H9 (cell line): ENCODE measurements around the gene RGS9. TPM values are rescaled to one million over a fixed set of nuclear protein-coding genes. Genes with fewer than 3 reads are reported as not detected.

Source experiments
- DNase-seq: peaks from one replicate; pipeline ENCODE4 v3.0.0-alpha.2; 2017
- H2AFZ ChIP-seq: one replicate; pipeline ENCODE4 v1.6.1; 2013; ENCODE audit warnings: mild to moderate bottlenecking, low read length, control low read depth, moderate library complexity
- H2AK5ac ChIP-seq: 2 replicates; pipeline ENCODE4 v1.6.1; 2013; ENCODE audit warnings: low read length, control low read depth, mixed read lengths; ENCODE audit not compliant: insufficient read length
- H2BK120ac ChIP-seq: one replicate; pipeline ENCODE4 v1.6.1; 2013; ENCODE audit warnings: low read depth, mild to moderate bottlenecking, low read length, control low read depth, inconsistent platforms; ENCODE audit not compliant: poor library complexity, severe bottlenecking
- H2BK12ac ChIP-seq: 2 replicates; pipeline ENCODE4 v1.6.1; 2013; ENCODE audit warnings: low read length, control low read depth, mixed read lengths, low read depth; ENCODE audit not compliant: insufficient read length
- H2BK15ac ChIP-seq: 2 replicates; pipeline ENCODE4 v1.6.1; 2013; ENCODE audit warnings: low read depth, low read length, control low read depth
- H2BK20ac ChIP-seq: one replicate; pipeline ENCODE4 v1.6.1; 2013; ENCODE audit warnings: low read depth, mild to moderate bottlenecking, low read length, control low read depth, inconsistent platforms; ENCODE audit not compliant: poor library complexity, severe bottlenecking
- H2BK5ac ChIP-seq: 2 replicates; pipeline ENCODE4 v1.6.1; 2013; ENCODE audit warnings: low read length, control low read depth, mixed read lengths; ENCODE audit not compliant: insufficient read length
- H3K14ac ChIP-seq: 2 replicates; pipeline ENCODE4 v1.6.1; 2013; ENCODE audit warnings: low read length, control low read depth; ENCODE audit not compliant: insufficient read depth
- H3K18ac ChIP-seq: 2 replicates; pipeline ENCODE4 v1.6.1; 2013; ENCODE audit warnings: low read depth, mild to moderate bottlenecking, mixed read lengths, low read length, control low read depth; ENCODE audit not compliant: insufficient read length
- H3K23ac ChIP-seq: 2 replicates; pipeline ENCODE4 v1.6.1; 2013; ENCODE audit warnings: low read length, control low read depth, mixed read lengths, low read depth; ENCODE audit not compliant: insufficient read length
- H3K23me2 ChIP-seq: 2 replicates; pipeline ENCODE4 v1.6.1; 2013; ENCODE audit warnings: low read depth, mild to moderate bottlenecking, mixed read lengths, low read length, control low read depth; ENCODE audit not compliant: insufficient read length, poor library complexity, severe bottlenecking
- H3K27ac ChIP-seq: 2 replicates; pipeline ENCODE4 v1.5.1; 2013; ENCODE audit warnings: low read length, control low read depth, mixed read lengths, low read depth; ENCODE audit not compliant: insufficient read length
- H3K27me3 ChIP-seq: 2 replicates; pipeline ENCODE4 v1.6.1; 2013; ENCODE audit warnings: low read length, control low read depth, inconsistent platforms; ENCODE audit not compliant: insufficient read depth
- H3K4ac ChIP-seq: 2 replicates; pipeline ENCODE4 v1.6.1; 2013; ENCODE audit warnings: low read depth, mild to moderate bottlenecking, control low read depth, inconsistent platforms, low read length, moderate library complexity
- H3K4me1 ChIP-seq: 2 replicates; pipeline ENCODE4 v1.6.1; 2013; ENCODE audit warnings: low read length, control low read depth, inconsistent platforms; ENCODE audit not compliant: insufficient read depth
- H3K4me2 ChIP-seq: 2 replicates; pipeline ENCODE4 v1.6.1; 2013; ENCODE audit warnings: low read length, control low read depth, mixed read lengths; ENCODE audit not compliant: insufficient read length, insufficient read depth
- H3K56ac ChIP-seq: 2 replicates; pipeline ENCODE4 v1.6.1; 2013; ENCODE audit warnings: low read depth, mild to moderate bottlenecking, mixed read lengths, low read length, control low read depth; ENCODE audit not compliant: insufficient read length
- H3K79me1 ChIP-seq: 2 replicates; pipeline ENCODE4 v1.6.1; 2013; ENCODE audit warnings: low read depth, mild to moderate bottlenecking, moderate library complexity, low read length, control low read depth, inconsistent platforms; ENCODE audit not compliant: insufficient read depth, poor library complexity, severe bottlenecking
- H3K79me2 ChIP-seq: 2 replicates; pipeline ENCODE4 v1.6.1; 2013; ENCODE audit warnings: low read length, control low read depth, inconsistent platforms; ENCODE audit not compliant: insufficient read depth
- H3K9ac ChIP-seq: 2 replicates; pipeline ENCODE4 v1.6.1; 2013; ENCODE audit warnings: low read length, control low read depth, mixed read lengths; ENCODE audit not compliant: insufficient read length; ENCODE audit errors: extremely low read depth
- H3K9me3 ChIP-seq: one replicate; pipeline ENCODE4 v1.6.1; 2013; ENCODE audit warnings: low read depth, low read length, inconsistent platforms; ENCODE audit not compliant: control insufficient read depth
- H3T11ph ChIP-seq: one replicate; pipeline ENCODE4 v1.6.1; 2013; ENCODE audit warnings: mild to moderate bottlenecking, low read length, control low read depth, inconsistent platforms
- H4K20me1 ChIP-seq: one replicate; pipeline ENCODE4 v1.6.1; 2013; ENCODE audit not compliant: control insufficient read depth, insufficient read length, insufficient read depth
- H4K5ac ChIP-seq: 2 replicates; pipeline ENCODE4 v1.6.1; 2013; ENCODE audit warnings: low read depth, mild to moderate bottlenecking, mixed read lengths, low read length, control low read depth; ENCODE audit not compliant: insufficient read length
- H4K8ac ChIP-seq: replicated peaks from 2 replicates; pipeline ENCODE4 v1.6.1; 2013; ENCODE audit warnings: low read length, control low read depth, mixed read lengths, low read depth; ENCODE audit not compliant: insufficient read length
- H4K91ac ChIP-seq: 2 replicates; pipeline ENCODE4 v1.6.1; 2013; ENCODE audit warnings: low read depth, mild to moderate bottlenecking, moderate library complexity, mixed read lengths, low read length, control low read depth; ENCODE audit not compliant: insufficient read length
- H3K27ac Mint-ChIP-seq, 3 experiments: 2 replicates in 2 of 3; 3 replicates in 1 of 3; pipeline ENCODE4 v1.8.0; 2020 to 2021; ENCODE audit warnings: mixed read lengths in 3 of 3, mild to moderate bottlenecking in 1 of 3, moderate library complexity in 1 of 3
- H3K27me3 Mint-ChIP-seq: 2 replicates; pipeline ENCODE4 v1.8.0; 2021; ENCODE audit warnings: low read depth, mild to moderate bottlenecking, moderate library complexity, mixed read lengths
- H3K36me3 Mint-ChIP-seq, 3 experiments: 2 replicates in 2 of 3; 3 replicates in 1 of 3; pipeline ENCODE4 v1.8.0; 2020 to 2021; ENCODE audit warnings: low read depth in 3 of 3, mixed read lengths in 3 of 3; ENCODE audit not compliant: insufficient read depth in 1 of 3
- H3K4me1 Mint-ChIP-seq, 2 experiments: 2 replicates each; pipeline ENCODE4 v1.8.0; 2020; ENCODE audit warnings: mixed read lengths in 2 of 2
- H3K4me3 Mint-ChIP-seq, 2 experiments: 2 replicates in 1 of 2; 3 replicates in 1 of 2; pipeline ENCODE4 v1.8.0; 2020 to 2021; ENCODE audit warnings: mild to moderate bottlenecking in 2 of 2, mixed read lengths in 2 of 2, moderate library complexity in 1 of 2
- H3K9me3 Mint-ChIP-seq, 2 experiments: 2 replicates in 1 of 2; 3 replicates in 1 of 2; pipeline ENCODE4 v1.8.0; 2020; ENCODE audit warnings: mild to moderate bottlenecking in 2 of 2, mixed read lengths in 2 of 2, moderate library complexity in 1 of 2
- CTCF ChIP-seq: fragments of 200-600 bp; sonication (generic); conservative IDR thresholded peaks from 3 replicates; pipeline ENCODE4 v1.8.0; 2021; ENCODE audit warnings: antibody characterized with exemption, mild to moderate bottlenecking
- WGBS: extraction: QIAGEN DNeasy Blood & Tissue Kit; methylation state at CpG from one replicate; pipeline ENCODE4 v1.1.7; 2013; ENCODE audit warnings: missing lambda C conversion rate, low lambda C conversion rate, mixed read lengths; ENCODE audit not compliant: insufficient read length; ENCODE audit errors: extremely low coverage; 5-methylcytosine and 5-hydroxymethylcytosine counted together
- total RNA-seq: library from RNA; stranded (reverse); gene quantifications from 2 replicates; pipeline ENCODE4 v1.2.1, GENCODE V29; 2021

The RGS9 gene
- total RNA-seq, 1 experiment from 2014 or later, result 12.0 TPM

- WGBS, result 100% methylated on average over 1 of the region's 3 CpGs
Observed at GRCh38 chr17:65219707-65220106, 82.5 kb downstream of the RGS9 start.

More at GRCh38 chr17:65219707-65220106, 82.5 kb downstream of the RGS9 start:
- no peak overlapping the region for H3K27ac ChIP-seq
- H2BK20ac ChIP-seq, result no peak overlapping the region
- H3K79me2 ChIP-seq, result no peaks in the 10 kb centered on the region
- no peak overlapping the region for H3K4ac ChIP-seq
- DNase-seq, result no peak
- no peak for TF ChIP-seq CTCF
- H2BK15ac ChIP-seq, result no peak overlapping the region
- H3K9me3 Mint-ChIP-seq, result no peaks in the 10 kb centered on the region
- no peaks in the 10 kb centered on the region for H3K79me1 ChIP-seq
- H2BK120ac ChIP-seq, result no peak overlapping the region
- H2BK12ac ChIP-seq, result no peak overlapping the region
- no peak overlapping the region for H3K4me2 ChIP-seq
- no peak overlapping the region for H3K56ac ChIP-seq
- no peak overlapping the region for H4K5ac ChIP-seq
- H3K4me1 ChIP-seq, result no peaks in the 10 kb centered on the region
- H3K4me3 Mint-ChIP-seq, result no peak overlapping the region
- no peak overlapping the region for H3K14ac ChIP-seq
- H2BK5ac ChIP-seq, result no peak overlapping the region
- no peak overlapping the region for H2AK5ac ChIP-seq
- no peaks in the 10 kb centered on the region for H3K23me2 ChIP-seq
- H3K18ac ChIP-seq, result no peak overlapping the region
- H3K9me3 ChIP-seq, result no peaks in the 10 kb centered on the region
- H3K36me3 Mint-ChIP-seq, result no peaks in the 10 kb centered on the region
- H4K8ac ChIP-seq, result no peak overlapping the region
- H3T11ph ChIP-seq, result no peak overlapping the region
- no peak overlapping the region for H3K27ac Mint-ChIP-seq
- no peak overlapping the region for H2AFZ ChIP-seq
- H3K4me1 Mint-ChIP-seq, result no peaks in the 10 kb centered on the region
- H3K27me3 Mint-ChIP-seq, result no peaks in the 10 kb centered on the region; the same call in 1 of the 2 replicates
- H3K9ac ChIP-seq, result no peak overlapping the region
- H3K23ac ChIP-seq, result no peak overlapping the region
- H3K27me3 ChIP-seq, result no peaks in the 10 kb centered on the region
- H4K20me1 ChIP-seq, result no peaks in the 10 kb centered on the region
- H4K91ac ChIP-seq, result no peak overlapping the region
